Measurements from ENCODE around the gene PEX7. TPM values are rescaled to one million over a fixed set of nuclear protein-coding genes. Genes with fewer than 3 reads are reported as not detected.
"Not testable (repeated sequence)": the region's sequence is repeated elsewhere in the genome, so short reads cannot be mapped to it uniquely, and the experiment has no call there.

The PEX7 gene
- total RNA-seq, 2 donors from 2014 or later: 11.3 to 12.7 TPM

DNA sequence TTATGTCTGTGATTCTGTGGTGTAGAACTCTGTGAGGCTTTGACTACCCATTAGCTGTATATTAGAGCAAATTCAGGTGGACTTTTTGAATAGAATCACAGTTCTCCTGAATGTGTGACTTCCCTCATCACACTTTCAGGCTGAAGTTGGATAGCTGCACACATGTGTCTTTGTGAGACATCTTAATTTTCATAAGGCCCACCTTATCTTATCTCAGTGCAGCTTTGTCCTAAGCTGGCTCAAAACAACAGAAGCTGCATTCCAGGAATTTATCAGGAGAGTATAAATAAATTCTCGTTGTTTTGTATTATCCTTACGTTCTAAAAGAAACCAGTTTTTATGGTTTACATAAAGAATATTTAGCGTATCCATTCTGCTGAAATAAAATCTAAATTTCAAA is 73.5 kb downstream of the PEX7 start:
- Histone ChIP-seq H3K4me1 (no peaks in the 10 kb centered on the region), H3K9ac (ENCODE audit: low read depth in 2 of 2, low read length in 2 of 2) (no peak overlapping the region), H3K4me3 (no peak overlapping the region), H3K9me3 (no peaks in the 10 kb centered on the region), H3K36me3 (no peaks in the 10 kb centered on the region), H3K27me3 (no peaks in the 10 kb centered on the region), H3K27ac (no peak overlapping the region)
- no peak for DNase-seq
- intact Hi-C loops (cut with DNase I): no loop called here
- TF ChIP-seq, protein P1, sequence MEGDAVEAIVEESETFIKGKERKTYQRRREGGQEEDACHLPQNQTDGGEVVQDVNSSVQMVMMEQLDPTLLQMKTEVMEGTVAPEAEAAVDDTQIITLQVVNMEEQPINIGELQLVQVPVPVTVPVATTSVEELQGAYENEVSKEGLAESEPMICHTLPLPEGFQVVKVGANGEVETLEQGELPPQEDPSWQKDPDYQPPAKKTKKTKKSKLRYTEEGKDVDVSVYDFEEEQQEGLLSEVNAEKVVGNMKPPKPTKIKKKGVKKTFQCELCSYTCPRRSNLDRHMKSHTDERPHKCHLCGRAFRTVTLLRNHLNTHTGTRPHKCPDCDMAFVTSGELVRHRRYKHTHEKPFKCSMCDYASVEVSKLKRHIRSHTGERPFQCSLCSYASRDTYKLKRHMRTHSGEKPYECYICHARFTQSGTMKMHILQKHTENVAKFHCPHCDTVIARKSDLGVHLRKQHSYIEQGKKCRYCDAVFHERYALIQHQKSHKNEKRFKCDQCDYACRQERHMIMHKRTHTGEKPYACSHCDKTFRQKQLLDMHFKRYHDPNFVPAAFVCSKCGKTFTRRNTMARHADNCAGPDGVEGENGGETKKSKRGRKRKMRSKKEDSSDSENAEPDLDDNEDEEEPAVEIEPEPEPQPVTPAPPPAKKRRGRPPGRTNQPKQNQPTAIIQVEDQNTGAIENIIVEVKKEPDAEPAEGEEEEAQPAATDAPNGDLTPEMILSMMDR (IDR thresholded peaks at IDR 0.05): no peak

DNA sequence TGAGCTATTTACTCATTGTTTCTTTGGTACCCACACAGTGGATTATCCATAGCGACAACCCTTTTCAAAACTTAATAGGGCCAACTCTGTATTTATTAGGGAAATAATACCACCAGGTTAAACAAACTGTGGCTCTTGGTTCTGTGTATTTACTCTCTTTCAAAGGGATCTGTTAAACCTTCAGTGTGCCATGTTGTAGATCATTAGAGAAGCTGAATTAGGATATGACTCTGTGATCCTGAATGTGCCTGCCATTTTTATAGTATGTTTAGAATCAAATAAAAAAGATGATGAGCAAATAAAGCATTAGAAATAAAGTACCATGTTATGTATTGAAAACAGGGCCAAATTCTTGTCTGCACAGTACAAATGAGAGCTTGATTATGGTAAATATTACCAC is 74.7 kb downstream of the PEX7 start:
- Histone ChIP-seq H3K4me3 (no peak overlapping the region), H3K9ac (ENCODE audit: low read depth in 2 of 2, low read length in 2 of 2) (no peak overlapping the region), H3K36me3 (no peaks in the 10 kb centered on the region), H3K27ac (no peak overlapping the region), H3K27me3 (no peaks in the 10 kb centered on the region), H3K4me1 (no peaks in the 10 kb centered on the region), H3K9me3 (no peaks in the 10 kb centered on the region)
- TF ChIP-seq, protein P1 (IDR thresholded peaks at IDR 0.05): no peak
- intact Hi-C loops (cut with DNase I): no loop called here
- DNase-seq: no peak

DNA sequence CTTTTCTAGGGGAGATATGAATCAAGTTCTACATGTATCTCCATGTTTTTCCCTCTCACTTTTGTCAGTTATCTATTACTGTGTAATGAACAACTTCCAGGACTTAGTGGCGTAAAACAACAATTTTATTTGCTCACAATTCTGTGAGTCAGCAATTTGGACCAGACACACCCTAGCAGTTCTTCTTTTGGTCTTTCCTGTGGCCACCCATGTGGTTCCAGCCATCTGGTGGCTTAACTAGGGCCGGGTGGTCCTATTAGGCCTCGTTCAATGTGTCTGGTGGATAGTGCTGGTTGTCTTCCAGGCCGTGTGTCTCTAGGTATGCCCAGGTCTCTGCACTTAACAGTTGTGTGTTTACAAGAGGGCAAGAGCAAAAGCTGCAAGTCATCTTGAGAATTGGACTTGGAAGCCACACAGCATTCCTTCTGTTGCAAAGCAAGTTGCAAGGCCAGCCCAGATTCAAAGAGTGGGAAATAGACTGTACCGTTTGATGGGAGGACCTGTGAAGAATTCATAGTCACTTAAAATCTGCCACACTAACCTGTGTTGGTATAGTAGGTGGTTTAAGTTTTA is 78.9 kb downstream of the PEX7 start:
- H3K4me1 ChIP-seq: no peaks in the 10 kb centered on the region
- H3K27me3 ChIP-seq: no peaks in the 10 kb centered on the region
- no peaks in the 10 kb centered on the region for H3K9me3 ChIP-seq
- no peak for DNase-seq
- no peaks in the 10 kb centered on the region for H3K36me3 ChIP-seq
- no peak overlapping the region for H3K27ac ChIP-seq
- H3K9ac ChIP-seq (ENCODE audit: low read depth in 2 of 2, low read length in 2 of 2): no peak overlapping the region
- no peak overlapping the region for H3K4me3 ChIP-seq
- TF ChIP-seq, protein P1 (IDR thresholded peaks at IDR 0.05): no peak
- intact Hi-C loops (cut with DNase I): no loop called here

DNA sequence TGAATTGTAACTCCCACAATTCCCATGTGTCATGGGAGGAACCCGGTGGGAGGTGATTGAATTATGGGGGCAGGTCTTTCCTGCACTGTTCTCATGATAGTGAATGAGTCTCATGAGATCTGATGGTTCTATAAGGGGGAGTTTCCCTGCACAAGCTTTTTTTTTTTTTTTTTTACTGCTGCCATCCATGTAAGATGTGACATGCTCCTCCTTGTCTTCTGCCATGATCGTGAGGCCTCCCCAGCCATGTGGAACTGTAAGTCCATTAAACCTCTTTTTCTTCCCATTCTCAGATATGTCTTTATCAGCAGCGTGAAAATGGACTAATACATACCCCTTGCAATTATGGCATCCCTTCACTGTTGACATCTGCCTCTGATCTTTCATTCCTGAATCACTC is 82.1 kb downstream of the PEX7 start:
- H3K9ac ChIP-seq (ENCODE audit: low read depth in 2 of 2, low read length in 2 of 2); H3K4me1 ChIP-seq; H3K36me3 ChIP-seq; H3K9me3 ChIP-seq; H3K4me3 ChIP-seq; H3K27ac ChIP-seq; H3K27me3 ChIP-seq; intact Hi-C loops (cut with DNase I); DNase-seq: not testable (repeated sequence)

DNA sequence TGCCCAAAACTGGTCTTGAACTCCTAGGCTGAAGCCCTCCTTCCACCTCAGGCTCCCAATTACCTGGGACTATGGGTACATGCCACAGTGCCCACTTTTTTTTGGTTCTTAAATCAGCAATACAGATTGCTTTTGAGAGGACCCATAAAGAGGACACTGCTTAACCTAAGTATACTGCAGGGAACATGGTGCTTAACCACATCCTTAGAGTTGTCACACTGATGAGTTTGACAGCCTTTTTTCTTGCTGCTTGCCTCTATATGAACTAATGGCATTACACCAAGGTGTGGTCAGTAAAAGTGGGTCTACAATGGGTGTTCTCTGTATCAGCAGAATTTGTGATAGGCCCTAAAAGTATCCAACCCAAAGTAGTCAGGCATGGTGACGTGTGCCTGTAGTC is 92.6 kb downstream of the PEX7 start:
- H3K4me3 ChIP-seq: no peak overlapping the region
- TF ChIP-seq, protein P1 (IDR thresholded peaks at IDR 0.05): no peak
- H3K4me1 ChIP-seq: no peaks in the 10 kb centered on the region
- intact Hi-C loops (cut with DNase I): no loop called here
- H3K9me3 ChIP-seq: no peaks in the 10 kb centered on the region
- no peak for DNase-seq
- no peak overlapping the region for H3K9ac ChIP-seq (ENCODE audit: low read depth in 2 of 2, low read length in 2 of 2)
- no peak overlapping the region for H3K27ac ChIP-seq
- H3K27me3 ChIP-seq: no peaks in the 10 kb centered on the region
- no peaks in the 10 kb centered on the region for H3K36me3 ChIP-seq

DNA sequence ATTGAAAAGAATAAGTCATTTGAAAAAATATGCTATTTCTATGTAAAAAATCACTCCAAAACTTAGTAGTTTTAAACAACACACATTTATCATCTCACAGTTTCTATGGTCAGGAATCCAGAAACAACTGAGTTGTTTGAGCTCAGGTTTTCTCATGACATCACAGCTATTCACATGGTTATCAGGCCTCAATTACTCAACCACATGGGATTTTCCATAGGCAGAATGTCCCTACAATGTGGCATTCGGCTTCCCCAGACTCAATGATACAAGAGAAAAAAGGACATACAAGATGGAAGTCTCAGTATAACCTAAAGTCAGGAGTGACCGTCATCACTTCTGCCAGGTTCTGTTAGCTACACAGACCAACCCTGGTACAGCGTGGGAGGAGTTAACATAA is 96.3 kb downstream of the PEX7 start:
- H3K9me3 ChIP-seq: no peaks in the 10 kb centered on the region
- no peak overlapping the region for H3K27ac ChIP-seq
- TF ChIP-seq, protein P1 (IDR thresholded peaks at IDR 0.05): no peak
- no peak for DNase-seq
- intact Hi-C loops (cut with DNase I): no loop called here
- H3K27me3 ChIP-seq: peaks cover 30% of the 10 kb centered on the region
- H3K4me3 ChIP-seq: no peak overlapping the region
- no peaks in the 10 kb centered on the region for H3K36me3 ChIP-seq
- H3K9ac ChIP-seq (ENCODE audit: low read depth in 2 of 2, low read length in 2 of 2): no peak overlapping the region
- peaks cover 9% of the 10 kb centered on the region for H3K4me1 ChIP-seq

Data from colonic mucosa (tissue), 4 donors.